Psoas muscle (tissue), 8 donors: ENCODE results near the gene AKR1B15. TPM values are rescaled to one million over a fixed set of nuclear protein-coding genes. Genes with fewer than 3 reads are reported as not detected.

ENCODE experiments used
- ATAC-seq, 4 donors: fragments of 200-7000 bp; cut with Tn5 transposase; one replicate each; pipeline ENCODE4 v1.9.1; 2020; ENCODE audit warnings: moderate library complexity in 3 of 4, mild to moderate bottlenecking in 2 of 4
- DNase-seq, 2 donors: peaks; one replicate each; pipeline ENCODE4 v3.0.0-alpha.2; 2020
- H3K27ac ChIP-seq: fragments of 200-600 bp; one replicate; pipeline ENCODE4 v1.8.0; 2022
- H3K27me3 ChIP-seq, 3 donors: fragments of 200-600 bp in 1 of 3; one replicate each; pipeline versions ENCODE4 v1.6.1 to v1.8.0; 2013 to 2022; ENCODE audit warnings: low read length in 2 of 3, mild to moderate bottlenecking in 2 of 3, moderate library complexity in 1 of 3; ENCODE audit not compliant: insufficient read depth in 3 of 3
- H3K36me3 ChIP-seq, 2 donors: fragments of 200-600 bp in 1 of 2; one replicate each; pipeline versions ENCODE4 v1.6.1 to v1.8.0; 2013 to 2022; ENCODE audit warnings: low read depth in 1 of 2, mild to moderate bottlenecking in 1 of 2, moderate library complexity in 1 of 2; ENCODE audit not compliant: insufficient read depth in 1 of 2
- H3K4me1 ChIP-seq: fragments of 200-600 bp; one replicate; pipeline ENCODE4 v1.8.0; 2022
- H3K4me3 ChIP-seq: fragments of 200-600 bp; one replicate; pipeline ENCODE4 v1.8.0; 2022; ENCODE audit warnings: mild to moderate bottlenecking
- H3K9me3 ChIP-seq: fragments of 200-600 bp; one replicate; pipeline ENCODE4 v1.8.0; 2022
- WGBS, 3 donors: extraction: QIAGEN DNeasy Blood & Tissue Kit; methylation state at CpG; one replicate each; pipeline versions ENCODE4 v1.1.6 to v1.1.7; 2013; 5-methylcytosine and 5-hydroxymethylcytosine counted together
- intact Hi-C, 2 donors: fragments of 100-400 bp; cut with DNase I; formaldehyde crosslinking; loops; one replicate each; pipeline versions ENCODE4 v1.11.0 to v1.14.2; 2022
- polyA plus RNA-seq, 3 donors: library from polyadenylated mRNA; stranded (reverse); fragments of 200-250 nt; gene quantifications; one replicate each; pipeline ENCODE4 v1.2.3, GENCODE V29; 2013
- total RNA-seq, 4 donors: library from RNA; stranded (reverse); fragmentation: NEBNext Ultra II Directional in 2 of 4; extraction: Animal tissue kit (Norgen Biotek cat#: 25700) in 2 of 4; gene quantifications; one replicate each; pipeline versions ENCODE4 v1.2.1 to v1.2.4, GENCODE V29; 2021 to 2023
- TF ChIP-seq, protein P1 (sequence below): fragments of 200-600 bp; IDR thresholded peaks from one replicate; pipeline ENCODE4 v1.8.0; 2022; ENCODE audit warnings: antibody characterized with exemption
- donor health status: healthy with polysubstance abuse.
- donor health status: DM: no; HTN: no; CAD: no; lungs with moderate emphysema.
- donor health status: Bipolar disorder and iron deficiency.
- donor health status: healthy.
- donor health status: DM: yes; HTN: yes; CAD: no.
- donor health status: DM: no; HTN: no; CAD: no.
- donor health status: DM: no; HTN: no; CAD: no.
- donor health status: DM: yes; HTN: yes; CAD: no.

AKR1B15 gene
- total and polyA plus RNA-seq, 7 donors, result 6.5 to 49.9 (median 16.5) TPM

DNA sequence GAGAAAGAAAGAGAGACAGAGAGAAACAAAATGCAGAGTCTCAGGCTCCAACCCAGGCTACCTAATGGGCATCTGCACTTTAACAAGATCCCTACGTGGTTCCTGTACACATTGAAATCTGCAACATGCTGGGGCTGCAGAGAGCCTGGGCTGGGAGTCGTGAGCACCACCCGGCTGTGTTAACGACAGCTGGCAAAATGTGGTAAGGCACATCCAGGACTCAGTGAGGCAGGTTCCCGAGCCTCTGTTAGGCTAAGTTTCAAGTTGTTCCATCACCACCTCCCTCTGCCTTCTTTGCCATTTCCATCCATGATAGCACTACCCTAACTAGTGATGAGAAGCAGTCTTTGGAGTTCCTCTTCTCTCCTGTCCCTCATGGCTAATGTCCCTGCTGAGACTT lies 20.2 kb upstream of the AKR1B15 start:
- WGBS, 3 donors, result 35 to 70% (median 49%) methylated on average over 5 of the region's 5 CpGs
- DNase-seq, result no peak

DNA sequence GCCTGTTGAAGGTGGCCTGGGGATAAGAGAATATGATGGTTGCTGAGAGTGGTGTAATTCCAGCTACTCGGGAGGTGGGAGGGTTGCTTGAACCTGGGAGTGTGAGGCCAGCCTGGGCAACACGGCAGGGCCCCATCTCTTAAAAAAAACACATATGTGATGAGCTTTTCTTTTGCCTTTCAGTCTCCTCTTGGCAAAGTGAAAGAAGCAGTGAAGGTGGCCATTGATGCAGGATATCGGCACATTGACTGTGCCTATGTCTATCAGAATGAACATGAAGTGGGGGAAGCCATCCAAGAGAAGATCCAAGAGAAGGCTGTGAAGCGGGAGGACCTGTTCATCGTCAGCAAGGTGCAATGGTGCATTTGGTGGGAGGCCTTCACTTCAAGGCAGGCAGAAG lies 18.4 kb upstream of the AKR1B15 start:
- intact Hi-C loops, result loop anchor here in 1 of 2 donors (10.0 kb wide), 1 partner anchor 634 kb away; no protein-coding TSS in a partner anchor
- TF ChIP-seq, protein P1, sequence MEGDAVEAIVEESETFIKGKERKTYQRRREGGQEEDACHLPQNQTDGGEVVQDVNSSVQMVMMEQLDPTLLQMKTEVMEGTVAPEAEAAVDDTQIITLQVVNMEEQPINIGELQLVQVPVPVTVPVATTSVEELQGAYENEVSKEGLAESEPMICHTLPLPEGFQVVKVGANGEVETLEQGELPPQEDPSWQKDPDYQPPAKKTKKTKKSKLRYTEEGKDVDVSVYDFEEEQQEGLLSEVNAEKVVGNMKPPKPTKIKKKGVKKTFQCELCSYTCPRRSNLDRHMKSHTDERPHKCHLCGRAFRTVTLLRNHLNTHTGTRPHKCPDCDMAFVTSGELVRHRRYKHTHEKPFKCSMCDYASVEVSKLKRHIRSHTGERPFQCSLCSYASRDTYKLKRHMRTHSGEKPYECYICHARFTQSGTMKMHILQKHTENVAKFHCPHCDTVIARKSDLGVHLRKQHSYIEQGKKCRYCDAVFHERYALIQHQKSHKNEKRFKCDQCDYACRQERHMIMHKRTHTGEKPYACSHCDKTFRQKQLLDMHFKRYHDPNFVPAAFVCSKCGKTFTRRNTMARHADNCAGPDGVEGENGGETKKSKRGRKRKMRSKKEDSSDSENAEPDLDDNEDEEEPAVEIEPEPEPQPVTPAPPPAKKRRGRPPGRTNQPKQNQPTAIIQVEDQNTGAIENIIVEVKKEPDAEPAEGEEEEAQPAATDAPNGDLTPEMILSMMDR, result no peak
- no peaks in the 10 kb centered on the region for H3K9me3 ChIP-seq
- no peaks in the 10 kb centered on the region for H3K27me3 ChIP-seq
- H3K27ac ChIP-seq, result peak overlapping the region; percentile 88
- H3K4me3 ChIP-seq, result no peak overlapping the region
- H3K4me1 ChIP-seq, result peaks cover 54% of the 10 kb centered on the region
- DNase-seq, result no peak
- 93 to 98% (median 93%) methylated on average over 5 of the region's 5 CpGs for WGBS, 3 donors
- H3K36me3 ChIP-seq, result no peaks in the 10 kb centered on the region
- no peak for ATAC-seq

More for the DNA sequence above, 20.2 kb upstream of the AKR1B15 start:
- intact Hi-C loops, result no loop called here
- Histone ChIP-seq H3K36me3 (no peaks in the 10 kb centered on the region), H3K27ac (peak overlapping the region; percentile 92), H3K4me3 (peak overlapping the region; percentile 48), H3K27me3 (no peaks in the 10 kb centered on the region), H3K4me1 (peaks cover 39% of the 10 kb centered on the region), H3K9me3 (no peaks in the 10 kb centered on the region)
- TF ChIP-seq, protein P1, result no peak
- no peak for ATAC-seq

DNA sequence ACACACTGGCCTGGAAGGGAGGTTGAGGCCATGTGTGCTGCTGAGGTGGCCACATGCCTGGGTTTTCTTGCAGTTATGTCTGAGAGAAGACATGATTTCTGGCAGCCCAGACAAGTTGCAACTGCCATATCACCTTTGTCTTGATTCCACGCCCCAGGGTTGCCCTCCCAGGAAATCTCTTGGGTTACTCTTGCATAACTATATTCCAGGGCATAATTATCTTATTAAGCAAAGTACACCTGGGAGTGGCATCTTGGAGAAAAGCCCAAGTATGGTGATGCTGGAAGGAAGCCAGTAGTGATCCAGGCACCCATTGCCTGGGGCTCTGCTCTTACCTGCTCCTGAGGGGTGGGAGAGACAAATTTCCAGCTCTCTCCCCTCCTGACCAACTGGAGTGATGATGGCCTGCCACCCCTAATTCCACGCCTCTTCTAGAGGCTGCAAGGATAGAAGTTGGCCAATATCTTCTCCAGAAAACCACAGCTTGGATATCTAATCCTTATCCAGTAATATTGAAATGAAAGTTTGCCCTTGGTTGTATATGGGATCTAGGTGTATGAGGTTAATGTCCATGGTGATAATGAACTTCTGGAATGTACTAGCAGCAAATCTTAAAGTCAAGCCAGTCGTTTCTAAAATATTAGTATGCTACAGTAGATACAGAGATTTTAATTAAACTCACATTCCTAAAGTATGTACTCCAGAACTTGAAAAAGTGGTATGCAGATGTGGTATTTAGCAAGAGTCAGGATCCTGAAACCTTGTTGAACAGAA lies 16.5 kb upstream of the AKR1B15 start:
- H3K36me3 ChIP-seq, result no peaks in the 10 kb centered on the region
- H3K4me3 ChIP-seq, result no peak overlapping the region
- TF ChIP-seq, protein P1, result no peak
- H3K27me3 ChIP-seq, result no peaks in the 10 kb centered on the region
- WGBS, 3 donors, result 48 to 74% (median 52%) methylated on average over 3 of the region's 3 CpGs
- ATAC-seq (peak in 1 of 4 donors; percentile 26), DNase-seq (no peak)
- peak overlapping the region; percentile 88 for H3K27ac ChIP-seq
- intact Hi-C loops, result loop anchor here in 1 of 2 donors (10.0 kb wide), 1 partner anchor 632 kb away; no protein-coding TSS in a partner anchor
- no peaks in the 10 kb centered on the region for H3K9me3 ChIP-seq
- H3K4me1 ChIP-seq, result peaks cover 55% of the 10 kb centered on the region

DNA sequence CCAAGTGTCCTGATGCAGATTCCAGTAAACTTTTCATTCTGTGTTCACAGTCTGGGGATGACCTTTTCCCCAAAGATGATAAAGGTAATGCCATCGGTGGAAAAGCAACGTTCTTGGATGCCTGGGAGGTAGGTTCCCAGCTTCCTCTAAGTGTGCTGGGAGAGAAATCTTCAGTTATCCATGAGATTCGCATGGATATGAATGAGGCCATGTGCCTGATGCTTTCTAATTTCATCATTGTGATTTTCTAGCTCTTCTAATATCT lies 16.0 kb upstream of the AKR1B15 start:
- Histone ChIP-seq H3K27ac (peak overlapping the region; percentile 88), H3K36me3 (no peaks in the 10 kb centered on the region), H3K4me1 (peaks cover 50% of the 10 kb centered on the region), H3K9me3 (no peaks in the 10 kb centered on the region), H3K4me3 (no peak overlapping the region), H3K27me3 (no peaks in the 10 kb centered on the region)
- WGBS, 3 donors, result 59 to 62% (median 59%) methylated on average over 3 of the region's 3 CpGs
- DNase-seq (no peak), ATAC-seq (peak in 1 of 4 donors; percentile 1)
- intact Hi-C loops, result loop anchor here in 1 of 2 donors (10.0 kb wide), 1 partner anchor 632 kb away; no protein-coding TSS in a partner anchor
- TF ChIP-seq, protein P1, result no peak
